Measurements from ENCODE around the gene CEND1.

Gene CEND1

GRCh38 chr11:809287-810039 lies 19.6 kb upstream of the CEND1 start, which contains the start of gene RPLP2:
Gene RPLP2 (plus strand): TSS chr11:809967. CDS start chr11:810235, 268 bp downstream.
- CTCF ChIA-PET: interaction anchor here (1.6 to 2.0 kb wide), 3 partner anchors 10 to 22 kb away, joined by 3 to 10 read pairs (median 6); no protein-coding TSS in a partner anchor
- DNase-seq (ENCODE audit: extremely low spot score): peak; percentile 97
- no peak for TF ChIP-seq CTCF (IDR thresholded peaks at IDR 0.05; ENCODE audit: control extremely low read depth, extremely low read depth, low read depth, missing control alignments)
- POLR2A ChIA-PET: interaction anchor here (0.8 to 1.6 kb wide), 3 partner anchors 10 to 21 kb away, joined by 3 to 13 read pairs (median 3); partner anchors contain the start of gene PNPLA2

- TF ChIP-seq CTCF (IDR thresholded peaks at IDR 0.05; ENCODE audit: control extremely low read depth, extremely low read depth, low read depth, missing control alignments): no peak
- DNase-seq (ENCODE audit: extremely low spot score): no peak
- ChIA-PET POLR2A (interaction anchor here (0.8 to 1.6 kb wide), 3 partner anchors 11 to 21 kb away, joined by 3 to 13 read pairs (median 3); partner anchors contain the start of gene PNPLA2), CTCF (interaction anchor here (1.6 to 2.0 kb wide), 3 partner anchors 10 to 23 kb away, joined by 3 to 10 read pairs (median 6); no protein-coding TSS in a partner anchor)
Observed at GRCh38 chr11:808427-809286, 18.8 kb upstream of the CEND1 start.

- CTCF ChIA-PET: interaction anchor here (1.1 kb wide), 1 partner anchor 19 kb away, joined by 5 read pairs; no protein-coding TSS in a partner anchor
- POLR2A ChIA-PET: interaction anchor here (1.2 kb wide), 1 partner anchor 15 kb away, joined by 4 read pairs; no protein-coding TSS in a partner anchor
- DNase-seq (ENCODE audit: extremely low spot score): no peak
- no peak for TF ChIP-seq CTCF (IDR thresholded peaks at IDR 0.05; ENCODE audit: control extremely low read depth, extremely low read depth, low read depth, missing control alignments)
Observed at GRCh38 chr11:804599-804964, 14.7 kb upstream of the CEND1 start.

GRCh38 chr11:803770-804598 lies 14.1 kb upstream of the CEND1 start:
- ChIA-PET CTCF (interaction anchor here (1.1 kb wide), 1 partner anchor 18 kb away, joined by 5 read pairs; no protein-coding TSS in a partner anchor), POLR2A (interaction anchor here (1.2 kb wide), 1 partner anchor 16 kb away, joined by 4 read pairs; no protein-coding TSS in a partner anchor)
- DNase-seq (ENCODE audit: extremely low spot score): no peak
- no peak for TF ChIP-seq CTCF (IDR thresholded peaks at IDR 0.05; ENCODE audit: control extremely low read depth, extremely low read depth, low read depth, missing control alignments)

- no peak for DNase-seq (ENCODE audit: extremely low spot score)
- ChIA-PET CTCF (no interaction called here), POLR2A (no interaction called here)
- no peak for TF ChIP-seq CTCF (IDR thresholded peaks at IDR 0.05; ENCODE audit: control extremely low read depth, extremely low read depth, low read depth, missing control alignments)
Observed at GRCh38 chr11:803467-803742, 13.5 kb upstream of the CEND1 start.

Data from GM10248 (cell line).